ENCODE data around the gene LGI4.

GRCh38 chr19:35089554-35089953 is 45.3 kb downstream of the LGI4 start:
- TF ChIP-seq POLR2A (IDR thresholded peaks at IDR 0.05): no peak
- TF ChIP-seq CTCF (IDR thresholded peaks at IDR 0.05): no peak

Measured in vagina (tissue), 2 donors.